ENCODE results near the gene RFNG. TPM values are rescaled to one million over a fixed set of nuclear protein-coding genes. Genes with fewer than 3 reads are reported as not detected.
A peak's percentile ranks its signal among the peaks of the same experiment; 100 is the strongest.

RFNG gene
- polyA plus RNA-seq, 2 of the 4 experiments (the other 2 are of a cell fraction), result 8.4 to 25.7 TPM

GRCh38 chr17:82065638-82066303 is 14.2 kb upstream of the RFNG start, which contains the start of gene DUS1L:
Gene DUS1L, minus strand, starts transcription at chr17:82065804. Its CDS starts 745 bp downstream, at chr17:82065059.
- no peak for FAIRE-seq
- Histone ChIP-seq H3K4me3 (peak within 1 kb of the TSS; percentile 94), H3K27ac (peak within 1 kb of the TSS; percentile 94 to 96), H3K4me1 (peaks cover 19% of the 10 kb centered on the region), H3K9me3 (no peaks in the 10 kb centered on the region), H3K4me2 (peak within 1 kb of the TSS; percentile 99)
- peak; percentile 68 to 72 for DNase-seq (ENCODE audit: low read depth in 1 of 2, low spot score in 1 of 2)
- ChIA-PET POLR2A (interaction anchor here (1.3 to 3.1 kb wide), 2 partner anchors 15 to 33 kb away, joined by 3 to 11 read pairs; partner anchors contain the start of gene FASN), CTCF (interaction anchor here (0.9 to 21.7 kb wide), 8 partner anchors 11 to 106 kb away, joined by 3 to 191 read pairs (median 8); partner anchors contain the start of genes DCXR, GPS1, NOTUM and RAC3)
- peak; percentile 52 to 65; a peak in 5 of 6 replicates for ATAC-seq
- 36% methylated on average over 34 of the region's 88 CpGs for WGBS (ENCODE audit: missing lambda C conversion rate)
- TF ChIP-seq HOXB5 (CRISPR knock-in tag; IDR thresholded peaks at IDR 0.05), result peak; percentile 68; the same call in 1 of the 2 replicates
- no peak for TF ChIP-seq JUNB (IDR thresholded peaks at IDR 0.05)
- no peak for TF ChIP-seq ZNF302 (CRISPR knock-in tag; IDR thresholded peaks at IDR 0.05)
- 0 out of 2 replicates have a peak, but pooled peaks have one; percentile 75 for TF ChIP-seq PBX3 (IDR thresholded peaks at IDR 0.05)
- peak; percentile 96 for TF ChIP-seq ESRRA (IDR thresholded peaks at IDR 0.05; ENCODE audit: borderline replicate concordance, low read length)
- TF ChIP-seq SMC3 (IDR thresholded peaks at IDR 0.05), result 0 out of 3 replicates have a peak, but pooled peaks have one; percentile 11
- 0 out of 2 replicates have a peak, but pooled peaks have one; percentile 52 for TF ChIP-seq TFCP2L1 (CRISPR knock-in tag; IDR thresholded peaks at IDR 0.05)
- no peak for TF ChIP-seq FOSL2 (IDR thresholded peaks at IDR 0.05)
- TF ChIP-seq FOSL2 (CRISPR knock-in tag; IDR thresholded peaks at IDR 0.05), result peak; percentile 60
- peak; percentile 55 for TF ChIP-seq GATA3 (IDR thresholded peaks at IDR 0.05; ENCODE audit: borderline replicate concordance)
- peak; percentile 80; the same call in 1 of the 2 replicates for TF ChIP-seq TP53 (CRISPR knock-in tag; IDR thresholded peaks at IDR 0.05)
- TF ChIP-seq ZC3H11A (IDR thresholded peaks at IDR 0.05), result 0 out of 2 replicates have a peak, but pooled peaks have one; percentile 9
- no peak for TF ChIP-seq CHD4 (IDR thresholded peaks at IDR 0.05; ENCODE audit: borderline replicate concordance)
- 0 out of 2 replicates have a peak, but pooled peaks have one; percentile 46 for TF ChIP-seq HOXB13 (CRISPR knock-in tag; IDR thresholded peaks at IDR 0.05; ENCODE audit: low read depth)
- TF ChIP-seq MAZ (IDR thresholded peaks at IDR 0.05; ENCODE audit: borderline replicate concordance, low read depth, low read length), result 0 out of 2 replicates have a peak, but pooled peaks have one; percentile 73
- TF ChIP-seq PHF8 (IDR thresholded peaks at IDR 0.05; ENCODE audit: borderline replicate concordance, low read depth), result peak; percentile 74; the same call in 1 of the 2 replicates
- peak; percentile 50; the same call in 1 of the 2 replicates for TF ChIP-seq HMGXB4 (CRISPR knock-in tag; IDR thresholded peaks at IDR 0.05; ENCODE audit: borderline replicate concordance)
- TF ChIP-seq BCL3 (IDR thresholded peaks at IDR 0.05), result peak; percentile 83; the same call in 1 of the 3 replicates
- peak; percentile 59 for TF ChIP-seq POLR2A (IDR thresholded peaks at IDR 0.05; ENCODE audit: low read length)
- TF ChIP-seq FOXS1 (CRISPR knock-in tag; IDR thresholded peaks at IDR 0.05), result no peak
- TF ChIP-seq RCOR1 (IDR thresholded peaks at IDR 0.05; ENCODE audit: low read depth, low read length), result no peak
- TF ChIP-seq MYC (IDR thresholded peaks at IDR 0.05; ENCODE audit: borderline replicate concordance, low read length), result 0 out of 2 replicates have a peak, but pooled peaks have one; percentile 24
- TF ChIP-seq REST (IDR thresholded peaks at IDR 0.05), result peak; percentile 42
- TF ChIP-seq ATOH8 (CRISPR knock-in tag; IDR thresholded peaks at IDR 0.05; ENCODE audit: low read depth), result no peak
- no peak for TF ChIP-seq BHLHE40 (IDR thresholded peaks at IDR 0.05; ENCODE audit: low read depth, low read length)
- peak; percentile 91 for TF ChIP-seq MAX (IDR thresholded peaks at IDR 0.05)
- no peak for TF ChIP-seq CHD2 (IDR thresholded peaks at IDR 0.05; ENCODE audit: low read length, partially characterized antibody)
- TF ChIP-seq JUN (IDR thresholded peaks at IDR 0.05), result peak; percentile 86 to 97; a peak in 4 of 5 replicates
- TF ChIP-seq RARB (CRISPR knock-in tag; IDR thresholded peaks at IDR 0.05), result peak; percentile 53; the same call in 1 of the 2 replicates

Measured in A549 (cell line).